Measurements from ENCODE around the gene ABCG8. TPM values are rescaled to one million over a fixed set of nuclear protein-coding genes. Genes with fewer than 3 reads are reported as not detected.

ABCG8 gene
- total RNA-seq, 1 donor from 2014 or later, result not detected

DNA sequence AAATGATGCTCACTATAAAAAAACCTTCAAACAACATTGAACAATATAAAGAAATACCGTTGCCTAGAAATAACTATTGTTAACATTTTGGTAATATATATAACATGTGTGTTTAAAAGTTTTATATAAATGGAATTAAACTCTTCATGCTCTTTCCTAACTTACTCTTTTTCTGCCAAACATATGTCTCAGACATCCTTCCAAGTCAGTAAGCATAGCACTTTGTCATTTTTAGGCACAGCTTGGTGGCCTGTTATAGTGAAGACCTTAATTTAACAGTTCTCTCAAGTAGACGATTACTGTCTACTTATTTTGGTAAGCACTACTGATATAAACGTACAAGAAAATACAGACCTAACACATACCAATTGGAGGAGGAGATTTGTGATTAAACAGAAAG lies 24.1 kb upstream of the ABCG8 start:
- no peak for DNase-seq (ENCODE audit: low spot score, unreplicated experiment)

DNA sequence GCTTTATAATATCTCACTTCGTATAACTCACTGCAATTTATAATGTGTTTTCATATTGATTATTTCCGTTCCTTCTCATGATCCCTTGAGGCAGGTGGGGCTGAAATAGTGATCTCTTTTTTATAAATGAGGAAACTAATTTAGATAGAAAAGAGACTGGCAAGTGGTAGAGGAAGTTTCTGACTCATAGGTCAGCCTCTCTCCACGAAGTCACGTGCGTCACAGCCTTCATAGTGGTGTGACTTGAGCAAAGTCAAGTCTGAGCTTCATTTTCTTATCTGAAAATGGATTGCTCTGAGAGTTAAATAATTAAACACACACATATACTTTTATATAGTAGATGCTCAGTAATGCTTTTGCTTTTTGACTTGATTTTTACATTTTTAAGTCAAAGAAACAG lies 20.0 kb upstream of the ABCG8 start:
- no peaks in the 10 kb centered on the region for H3K4me1 Mint-ChIP-seq (ENCODE audit: low read depth)
- H3K36me3 Mint-ChIP-seq (ENCODE audit: insufficient read depth), result peaks cover 3% of the 10 kb centered on the region
- no peak overlapping the region for H3K4me3 Mint-ChIP-seq (ENCODE audit: low read depth)
- peaks cover 2% of the 10 kb centered on the region for H3K9me3 Mint-ChIP-seq (ENCODE audit: low read depth)
- DNase-seq (ENCODE audit: low spot score, unreplicated experiment), result no peak
- TF ChIP-seq, protein P1, sequence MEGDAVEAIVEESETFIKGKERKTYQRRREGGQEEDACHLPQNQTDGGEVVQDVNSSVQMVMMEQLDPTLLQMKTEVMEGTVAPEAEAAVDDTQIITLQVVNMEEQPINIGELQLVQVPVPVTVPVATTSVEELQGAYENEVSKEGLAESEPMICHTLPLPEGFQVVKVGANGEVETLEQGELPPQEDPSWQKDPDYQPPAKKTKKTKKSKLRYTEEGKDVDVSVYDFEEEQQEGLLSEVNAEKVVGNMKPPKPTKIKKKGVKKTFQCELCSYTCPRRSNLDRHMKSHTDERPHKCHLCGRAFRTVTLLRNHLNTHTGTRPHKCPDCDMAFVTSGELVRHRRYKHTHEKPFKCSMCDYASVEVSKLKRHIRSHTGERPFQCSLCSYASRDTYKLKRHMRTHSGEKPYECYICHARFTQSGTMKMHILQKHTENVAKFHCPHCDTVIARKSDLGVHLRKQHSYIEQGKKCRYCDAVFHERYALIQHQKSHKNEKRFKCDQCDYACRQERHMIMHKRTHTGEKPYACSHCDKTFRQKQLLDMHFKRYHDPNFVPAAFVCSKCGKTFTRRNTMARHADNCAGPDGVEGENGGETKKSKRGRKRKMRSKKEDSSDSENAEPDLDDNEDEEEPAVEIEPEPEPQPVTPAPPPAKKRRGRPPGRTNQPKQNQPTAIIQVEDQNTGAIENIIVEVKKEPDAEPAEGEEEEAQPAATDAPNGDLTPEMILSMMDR (IDR thresholded peaks at IDR 0.05; ENCODE audit: unreplicated experiment), result no peak
- H3K27me3 Mint-ChIP-seq, result peaks cover 8% of the 10 kb centered on the region
- no peak overlapping the region for H3K27ac Mint-ChIP-seq

More for the DNA sequence above, 24.1 kb upstream of the ABCG8 start:
- Mint-ChIP-seq H3K27ac (no peak overlapping the region), H3K4me1 (ENCODE audit: low read depth) (no peaks in the 10 kb centered on the region), H3K27me3 (no peaks in the 10 kb centered on the region), H3K36me3 (ENCODE audit: insufficient read depth) (peaks cover 3% of the 10 kb centered on the region), H3K4me3 (ENCODE audit: low read depth) (no peak overlapping the region), H3K9me3 (ENCODE audit: low read depth) (peaks cover 2% of the 10 kb centered on the region)
- TF ChIP-seq, protein P1 (IDR thresholded peaks at IDR 0.05; ENCODE audit: unreplicated experiment), result no peak

DNA sequence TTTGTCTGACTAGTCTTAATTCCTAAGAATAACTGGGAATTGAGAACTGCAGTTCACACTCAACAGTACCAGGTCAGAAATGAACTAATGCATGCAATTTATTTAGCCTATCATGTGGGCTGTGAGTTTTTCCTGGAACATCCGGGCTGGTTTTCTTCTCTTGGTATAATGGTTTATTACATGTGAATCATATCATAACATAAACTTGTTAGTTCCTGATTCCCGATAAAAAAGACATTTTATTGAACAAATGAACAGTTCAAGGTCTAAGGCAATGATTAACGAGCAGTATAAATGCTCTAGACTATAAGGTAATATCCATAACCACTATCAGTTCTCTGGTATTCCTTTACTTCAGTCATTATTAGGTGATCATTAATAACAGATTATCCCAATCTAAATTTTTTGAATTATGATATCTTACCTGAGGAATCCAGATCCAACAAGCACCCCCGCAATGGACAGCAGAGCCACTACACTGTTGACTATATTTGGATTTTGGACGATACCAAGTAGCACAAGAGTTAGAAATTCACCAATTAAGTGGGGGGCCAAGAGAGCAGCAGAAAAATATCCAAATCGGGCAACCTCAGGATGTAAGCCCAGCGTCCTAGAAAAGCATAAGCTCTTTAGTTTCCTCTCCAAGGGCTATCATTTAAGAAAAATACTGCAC lies 19.1 kb upstream of the ABCG8 start:
- Mint-ChIP-seq H3K27me3 (peaks cover 8% of the 10 kb centered on the region), H3K4me3 (ENCODE audit: low read depth) (no peak overlapping the region), H3K36me3 (ENCODE audit: insufficient read depth) (peaks cover 3% of the 10 kb centered on the region), H3K27ac (no peak overlapping the region), H3K4me1 (ENCODE audit: low read depth) (no peaks in the 10 kb centered on the region), H3K9me3 (ENCODE audit: low read depth) (peaks cover 2% of the 10 kb centered on the region)
- no peak for DNase-seq (ENCODE audit: low spot score, unreplicated experiment)
- TF ChIP-seq, protein P1 (IDR thresholded peaks at IDR 0.05; ENCODE audit: unreplicated experiment), result no peak

- DNase-seq (ENCODE audit: low spot score, unreplicated experiment), result no peak
- no peaks in the 10 kb centered on the region for H3K9me3 Mint-ChIP-seq (ENCODE audit: low read depth)
- H3K27me3 Mint-ChIP-seq, result peaks cover 8% of the 10 kb centered on the region
- H3K4me1 Mint-ChIP-seq (ENCODE audit: low read depth), result no peaks in the 10 kb centered on the region
- TF ChIP-seq, protein P1 (IDR thresholded peaks at IDR 0.05; ENCODE audit: unreplicated experiment), result no peak
- H3K27ac Mint-ChIP-seq, result no peak overlapping the region
- no peaks in the 10 kb centered on the region for H3K36me3 Mint-ChIP-seq (ENCODE audit: insufficient read depth)
- no peak overlapping the region for H3K4me3 Mint-ChIP-seq (ENCODE audit: low read depth)
These were observed 15.9 kb upstream of the ABCG8 start for GRCh38 chr2:43822839-43823238.

DNA sequence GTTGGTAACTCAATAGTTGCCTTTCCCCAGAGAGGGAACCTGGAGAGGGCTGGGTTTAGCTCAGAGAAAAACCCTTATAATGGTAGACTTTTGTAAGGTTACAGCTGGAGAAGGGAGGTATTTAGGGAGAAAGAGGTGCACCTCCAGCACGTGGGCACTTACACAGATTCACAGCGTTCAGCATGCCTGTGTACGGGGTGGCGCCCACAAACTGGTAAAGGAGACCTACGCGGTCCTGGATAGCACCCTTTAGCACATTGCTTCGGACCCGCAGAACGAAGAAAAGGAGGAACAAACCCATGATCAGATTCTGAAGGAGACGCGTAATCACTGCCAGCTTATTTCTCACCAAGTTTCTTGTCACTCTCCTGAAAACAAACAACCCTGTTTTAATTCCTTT lies 15.0 kb upstream of the ABCG8 start:
- Mint-ChIP-seq H3K36me3 (ENCODE audit: insufficient read depth) (no peaks in the 10 kb centered on the region), H3K27me3 (peaks cover 8% of the 10 kb centered on the region), H3K4me3 (ENCODE audit: low read depth) (no peak overlapping the region), H3K9me3 (ENCODE audit: low read depth) (no peaks in the 10 kb centered on the region), H3K4me1 (ENCODE audit: low read depth) (no peaks in the 10 kb centered on the region), H3K27ac (no peak overlapping the region)
- DNase-seq (ENCODE audit: low spot score, unreplicated experiment), result no peak
- TF ChIP-seq, protein P1 (IDR thresholded peaks at IDR 0.05; ENCODE audit: unreplicated experiment), result no peak
